GM12874 (cell line): ENCODE data around the gene NSUN6.

Experiments used
- TF ChIP-seq, protein P1 (sequence below): IDR thresholded peaks from 2 replicates; pipeline ENCODE4 v1.5.1; 2011; ENCODE audit warnings: low read depth, mild to moderate bottlenecking, control low read depth, low read length, moderate library complexity; ENCODE audit not compliant: insufficient read depth

The NSUN6 gene

GRCh38 chr10:18651324-18652007 lies at the start of gene NSUN6:
TSS of gene NSUN6 (minus strand) at chr10:18651587. CDS start at chr10:18651203, 384 bp downstream.
- TF ChIP-seq, protein P1, sequence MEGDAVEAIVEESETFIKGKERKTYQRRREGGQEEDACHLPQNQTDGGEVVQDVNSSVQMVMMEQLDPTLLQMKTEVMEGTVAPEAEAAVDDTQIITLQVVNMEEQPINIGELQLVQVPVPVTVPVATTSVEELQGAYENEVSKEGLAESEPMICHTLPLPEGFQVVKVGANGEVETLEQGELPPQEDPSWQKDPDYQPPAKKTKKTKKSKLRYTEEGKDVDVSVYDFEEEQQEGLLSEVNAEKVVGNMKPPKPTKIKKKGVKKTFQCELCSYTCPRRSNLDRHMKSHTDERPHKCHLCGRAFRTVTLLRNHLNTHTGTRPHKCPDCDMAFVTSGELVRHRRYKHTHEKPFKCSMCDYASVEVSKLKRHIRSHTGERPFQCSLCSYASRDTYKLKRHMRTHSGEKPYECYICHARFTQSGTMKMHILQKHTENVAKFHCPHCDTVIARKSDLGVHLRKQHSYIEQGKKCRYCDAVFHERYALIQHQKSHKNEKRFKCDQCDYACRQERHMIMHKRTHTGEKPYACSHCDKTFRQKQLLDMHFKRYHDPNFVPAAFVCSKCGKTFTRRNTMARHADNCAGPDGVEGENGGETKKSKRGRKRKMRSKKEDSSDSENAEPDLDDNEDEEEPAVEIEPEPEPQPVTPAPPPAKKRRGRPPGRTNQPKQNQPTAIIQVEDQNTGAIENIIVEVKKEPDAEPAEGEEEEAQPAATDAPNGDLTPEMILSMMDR, result no peak

DNA sequence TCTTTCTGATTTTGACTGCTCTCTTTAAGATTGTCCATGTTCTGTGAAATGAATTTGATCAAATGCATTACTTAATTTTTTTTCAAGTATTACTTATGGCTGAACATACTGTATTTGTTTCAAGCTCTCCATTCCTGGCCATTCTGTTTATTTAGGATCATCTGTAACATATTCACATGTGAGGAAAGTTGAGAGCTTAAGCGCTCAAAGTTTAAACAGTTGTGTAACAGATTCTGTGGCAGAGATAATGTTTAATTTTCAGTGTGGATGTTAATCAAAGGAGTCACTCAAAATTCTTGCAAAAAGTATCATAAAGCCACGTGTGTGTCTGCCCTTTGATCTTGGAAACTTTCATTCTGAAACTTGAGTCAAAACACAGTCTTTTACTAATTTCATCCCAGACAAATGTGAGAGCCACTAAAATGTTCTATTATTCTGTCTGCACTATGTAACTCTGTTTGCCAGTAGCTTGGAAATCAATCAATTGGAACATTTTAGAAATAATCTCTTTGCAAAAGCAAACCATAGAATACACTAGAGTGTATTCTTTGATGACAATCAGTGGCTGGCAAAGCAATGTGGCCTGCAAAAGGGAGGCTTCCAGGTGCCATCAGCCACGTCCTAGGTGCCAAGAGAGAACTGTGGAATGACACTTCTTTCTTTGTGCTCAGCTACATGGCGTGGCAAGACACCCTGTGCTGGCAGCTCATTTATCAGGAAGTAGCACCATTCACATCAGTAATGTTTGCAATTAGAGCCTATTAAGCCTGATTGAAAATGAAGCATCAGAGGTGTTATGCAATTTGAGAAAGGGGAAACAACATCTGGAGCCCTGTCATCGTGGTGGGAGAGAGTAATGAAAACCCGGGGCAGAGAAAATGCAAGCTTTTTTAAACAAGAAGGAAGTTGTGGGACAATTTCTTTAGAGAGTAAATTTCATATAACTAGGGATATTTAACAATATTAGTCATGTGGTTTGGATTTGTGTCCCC lies 48.8 kb upstream of the NSUN6 start:
- TF ChIP-seq, protein P1, result no peak

- TF ChIP-seq, protein P1, result no peak
Observed at GRCh38 chr10:18690541-18690940, 39.2 kb upstream of the NSUN6 start.

DNA sequence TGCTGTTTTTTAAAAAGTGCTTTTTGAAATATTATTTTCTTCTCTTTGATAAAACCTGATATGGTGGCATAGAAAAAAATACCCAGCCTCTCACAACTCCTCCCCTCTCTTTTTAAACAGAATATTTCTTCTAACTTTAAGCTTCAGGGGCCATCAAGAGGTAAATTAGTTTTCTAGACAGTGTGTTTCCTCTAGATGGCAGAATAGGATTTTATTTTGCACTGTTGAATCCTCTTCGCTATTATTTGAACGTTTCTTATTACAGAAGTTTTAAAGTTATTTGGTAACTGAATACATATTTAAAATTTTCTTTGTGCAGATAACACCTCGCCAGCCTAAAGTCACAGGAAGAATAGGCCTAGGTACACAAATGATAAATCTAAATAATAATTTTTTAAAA lies 38.1 kb upstream of the NSUN6 start:
- TF ChIP-seq, protein P1, result no peak

- TF ChIP-seq, protein P1, result no peak
Observed at GRCh38 chr10:18687706-18688105, 36.3 kb upstream of the NSUN6 start.

DNA sequence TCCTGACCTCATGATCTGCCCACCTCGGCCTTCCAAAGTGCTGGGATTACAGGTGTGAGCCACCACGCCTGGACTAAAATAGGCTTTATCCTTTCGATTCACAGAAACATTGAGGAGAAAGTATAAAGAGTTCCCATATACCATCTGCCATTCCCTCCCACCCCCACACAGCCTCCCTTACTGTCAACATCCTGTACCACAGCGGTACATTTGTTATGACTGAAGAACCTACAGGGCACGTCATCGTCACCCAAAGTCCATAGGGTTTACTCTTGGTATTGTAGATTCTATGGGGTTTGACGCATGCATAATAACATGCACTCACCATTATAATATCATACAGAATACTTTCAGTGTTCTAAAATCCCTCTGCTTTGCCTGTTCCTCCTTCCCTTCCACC lies 35.8 kb upstream of the NSUN6 start:
- TF ChIP-seq, protein P1, result no peak

DNA sequence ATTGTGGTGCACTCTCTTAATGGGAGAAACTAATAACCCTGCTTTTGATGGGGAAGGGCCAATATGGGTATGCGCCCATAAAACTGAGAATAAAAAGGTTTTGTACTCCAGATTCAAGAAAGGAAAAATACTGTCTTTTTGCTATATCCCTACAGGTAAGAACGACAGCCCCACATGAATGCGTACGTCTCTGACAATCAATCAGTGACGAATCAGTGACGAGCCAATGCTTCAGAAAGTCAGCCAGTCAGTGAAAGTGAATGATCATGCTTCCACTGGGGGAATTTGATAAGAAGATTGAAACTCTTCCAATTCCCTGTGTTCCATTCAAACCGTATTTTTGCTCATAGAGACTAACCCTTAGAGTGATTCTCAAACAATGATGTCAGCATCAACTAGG lies 34.2 kb upstream of the NSUN6 start:
- TF ChIP-seq, protein P1, result no peak
